HEK293 (cell line): ENCODE measurements around the gene BYSL.

Experiments
- GLI4 ChIP-seq: fragments of 450-650 bp; formaldehyde crosslinking; IDR thresholded peaks from 2 replicates; pipeline ENCODE4 v1.5.1; 2016; ENCODE audit warnings: missing biosample characterization, missing genetic modification characterization
- GLIS2 ChIP-seq: fragments of 450-650 bp; formaldehyde crosslinking; IDR thresholded peaks from 2 replicates; pipeline ENCODE4 v1.5.1; 2016; ENCODE audit warnings: missing biosample characterization, missing genetic modification characterization
- HOXA7 ChIP-seq: sonication (generic); formaldehyde crosslinking; IDR thresholded peaks from 2 replicates; pipeline ENCODE4 v1.8.1; 2022; ENCODE audit warnings: missing genetic modification reagents, borderline replicate concordance
- KLF1 ChIP-seq: fragments of 450-650 bp; formaldehyde crosslinking; IDR thresholded peaks from 2 replicates; pipeline ENCODE4 v1.5.1; 2016; ENCODE audit warnings: missing biosample characterization, missing genetic modification characterization
- KLF7 ChIP-seq: fragments of 450-650 bp; formaldehyde crosslinking; IDR thresholded peaks from 2 replicates; pipeline ENCODE4 v1.5.1; 2016; ENCODE audit warnings: missing biosample characterization, missing genetic modification characterization, borderline replicate concordance
- KLF9 ChIP-seq: fragments of 450-650 bp; formaldehyde crosslinking; IDR thresholded peaks from 2 replicates; pipeline ENCODE4 v1.5.1; 2016; ENCODE audit warnings: missing biosample characterization, missing genetic modification characterization, low read depth
- MZF1 ChIP-seq: fragments of 450-650 bp; formaldehyde crosslinking; IDR thresholded peaks from 2 replicates; pipeline ENCODE4 v1.5.1; 2017; ENCODE audit warnings: missing biosample characterization, missing genetic modification characterization, borderline replicate concordance
- SCRT1 ChIP-seq: fragments of 450-650 bp; formaldehyde crosslinking; IDR thresholded peaks from 2 replicates; pipeline ENCODE4 v1.5.1; 2016; ENCODE audit warnings: missing biosample characterization, missing genetic modification characterization, borderline replicate concordance
- SP2 ChIP-seq: fragments of 450-650 bp; formaldehyde crosslinking; IDR thresholded peaks from 2 replicates; pipeline ENCODE4 v1.5.1; 2016; ENCODE audit warnings: missing biosample characterization, missing genetic modification characterization
- ZBTB48 ChIP-seq: fragments of 450-650 bp; formaldehyde crosslinking; IDR thresholded peaks from 2 replicates; pipeline ENCODE4 v1.5.1; 2016; ENCODE audit warnings: missing biosample characterization, missing genetic modification characterization
- ZNF155 ChIP-seq: fragments of 450-650 bp; formaldehyde crosslinking; IDR thresholded peaks from 2 replicates; pipeline ENCODE4 v1.5.1; 2016; ENCODE audit warnings: missing biosample characterization, missing genetic modification characterization
- ZNF19 ChIP-seq: fragments of 450-650 bp; formaldehyde crosslinking; IDR thresholded peaks from 2 replicates; pipeline ENCODE4; 2016; ENCODE audit warnings: missing biosample characterization, missing genetic modification characterization, low read depth
- ZNF2 ChIP-seq: fragments of 450-650 bp; formaldehyde crosslinking; IDR thresholded peaks from 2 replicates; pipeline ENCODE4 v1.5.1; 2016; ENCODE audit warnings: missing biosample characterization, missing genetic modification characterization
- ZNF404 ChIP-seq: fragments of 450-650 bp; formaldehyde crosslinking; IDR thresholded peaks from 2 replicates; pipeline ENCODE4 v1.5.1; 2017; ENCODE audit warnings: missing biosample characterization, missing genetic modification characterization
- ZNF416 ChIP-seq: fragments of 450-650 bp; formaldehyde crosslinking; IDR thresholded peaks from 2 replicates; pipeline ENCODE4 v1.5.1; 2016; ENCODE audit warnings: missing biosample characterization, missing genetic modification characterization
- ZNF501 ChIP-seq: fragments of 450-650 bp; formaldehyde crosslinking; IDR thresholded peaks from 2 replicates; pipeline ENCODE4 v1.5.1; 2016; ENCODE audit warnings: missing biosample characterization, missing genetic modification characterization
- ZNF510 ChIP-seq: fragments of 450-650 bp; formaldehyde crosslinking; IDR thresholded peaks from 2 replicates; pipeline ENCODE4 v1.5.1; 2018; ENCODE audit warnings: mild to moderate bottlenecking, missing genetic modification characterization, missing biosample characterization; ENCODE audit not compliant: insufficient replicate concordance
- ZNF621 ChIP-seq: fragments of 450-650 bp; formaldehyde crosslinking; IDR thresholded peaks from 2 replicates; pipeline ENCODE4 v1.5.1; 2017; ENCODE audit warnings: missing biosample characterization, missing genetic modification characterization
- ZNF654 ChIP-seq: fragments of 450-650 bp; formaldehyde crosslinking; IDR thresholded peaks from 2 replicates; pipeline ENCODE4 v1.5.1; 2016; ENCODE audit warnings: low read depth, missing biosample characterization, missing genetic modification characterization
- ZNF837 ChIP-seq: fragments of 450-650 bp; formaldehyde crosslinking; IDR thresholded peaks from 2 replicates; pipeline ENCODE4 v1.5.1; 2016; ENCODE audit warnings: missing biosample characterization, missing genetic modification characterization
- ZSCAN16 ChIP-seq: fragments of 450-650 bp; formaldehyde crosslinking; IDR thresholded peaks from 2 replicates; pipeline ENCODE4 v1.5.1; 2016; ENCODE audit warnings: missing biosample characterization, missing genetic modification characterization
- TF ChIP-seq, protein P1 (sequence below): fragments of 450-650 bp; formaldehyde crosslinking; IDR thresholded peaks from 2 replicates; pipeline ENCODE4 v1.5.1; 2016; ENCODE audit warnings: missing biosample characterization, missing genetic modification characterization
- TF ChIP-seq, protein P2 (sequence below): fragments of 450-650 bp; formaldehyde crosslinking; IDR thresholded peaks from 2 replicates; pipeline ENCODE4 v1.5.1; 2016; ENCODE audit warnings: missing biosample characterization, missing genetic modification characterization
- TF ChIP-seq, protein P3 (sequence below): fragments of 450-650 bp; formaldehyde crosslinking; IDR thresholded peaks from 2 replicates; pipeline ENCODE4; 2016; ENCODE audit warnings: missing biosample characterization, missing genetic modification characterization
- TF ChIP-seq, protein P4 (sequence below): fragments of 450-650 bp; formaldehyde crosslinking; IDR thresholded peaks from 2 replicates; pipeline ENCODE4 v1.5.1; 2016; ENCODE audit warnings: missing biosample characterization, missing genetic modification characterization
- TF ChIP-seq, protein P5 (sequence below): fragments of 450-650 bp; formaldehyde crosslinking; IDR thresholded peaks from 2 replicates; pipeline ENCODE4 v1.5.1; 2016; ENCODE audit warnings: missing biosample characterization, missing genetic modification characterization
- TF ChIP-seq, protein P6 (sequence below): fragments of 450-650 bp; formaldehyde crosslinking; IDR thresholded peaks from 2 replicates; pipeline ENCODE4 v1.5.1; 2016; ENCODE audit warnings: missing biosample characterization, missing genetic modification characterization

The BYSL gene

DNA sequence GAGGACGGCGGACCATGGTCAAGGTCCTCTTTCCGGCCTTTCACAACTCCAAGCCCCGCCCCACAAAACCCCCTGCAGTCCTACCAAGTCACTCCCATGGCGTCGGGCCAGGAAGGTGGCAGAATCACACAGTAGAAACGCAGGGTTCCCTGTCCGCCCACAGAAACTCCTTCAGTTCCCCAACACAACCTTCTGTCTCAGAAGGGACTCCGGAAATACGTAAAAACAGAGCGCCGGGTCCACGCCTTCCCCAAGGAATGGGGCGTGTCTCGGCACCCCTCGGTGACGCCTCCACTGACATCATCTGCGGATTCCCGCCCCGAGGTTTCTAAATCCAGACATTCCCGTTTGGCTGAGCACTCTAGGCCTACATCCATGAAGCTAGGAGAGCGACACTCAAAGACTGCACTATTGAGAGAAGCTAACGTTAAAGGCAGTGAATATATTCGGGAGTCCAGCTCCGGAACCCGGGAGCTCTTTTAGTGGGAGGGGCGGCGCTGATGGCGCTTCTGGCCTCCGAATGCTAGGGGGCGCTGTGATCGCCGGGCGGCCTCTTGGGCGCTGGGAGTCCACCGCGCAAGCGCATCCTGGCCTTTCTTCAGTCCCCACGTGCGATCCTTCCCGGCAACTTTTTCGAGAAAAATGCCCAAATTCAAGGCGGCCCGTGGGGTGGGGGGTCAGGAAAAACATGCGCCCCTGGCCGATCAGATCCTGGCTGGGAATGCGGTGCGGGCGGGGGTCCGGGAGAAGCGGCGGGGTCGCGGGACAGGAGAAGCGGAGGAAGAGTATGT is at the start of gene BYSL, which contains the start of gene MED20 (continued):
- TF ChIP-seq, protein P1, sequence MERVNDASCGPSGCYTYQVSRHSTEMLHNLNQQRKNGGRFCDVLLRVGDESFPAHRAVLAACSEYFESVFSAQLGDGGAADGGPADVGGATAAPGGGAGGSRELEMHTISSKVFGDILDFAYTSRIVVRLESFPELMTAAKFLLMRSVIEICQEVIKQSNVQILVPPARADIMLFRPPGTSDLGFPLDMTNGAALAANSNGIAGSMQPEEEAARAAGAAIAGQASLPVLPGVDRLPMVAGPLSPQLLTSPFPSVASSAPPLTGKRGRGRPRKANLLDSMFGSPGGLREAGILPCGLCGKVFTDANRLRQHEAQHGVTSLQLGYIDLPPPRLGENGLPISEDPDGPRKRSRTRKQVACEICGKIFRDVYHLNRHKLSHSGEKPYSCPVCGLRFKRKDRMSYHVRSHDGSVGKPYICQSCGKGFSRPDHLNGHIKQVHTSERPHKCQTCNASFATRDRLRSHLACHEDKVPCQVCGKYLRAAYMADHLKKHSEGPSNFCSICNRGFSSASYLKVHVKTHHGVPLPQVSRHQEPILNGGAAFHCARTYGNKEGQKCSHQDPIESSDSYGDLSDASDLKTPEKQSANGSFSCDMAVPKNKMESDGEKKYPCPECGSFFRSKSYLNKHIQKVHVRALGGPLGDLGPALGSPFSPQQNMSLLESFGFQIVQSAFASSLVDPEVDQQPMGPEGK, result peak; percentile 36; the same call in 1 of the 2 replicates
- TF ChIP-seq GLIS2 (peak; percentile 64), ZNF501 (tag by site-specific recombination) (peak; percentile 89; the same call in 1 of the 2 replicates), ZNF837 (no peak), ZNF19 (tag by site-specific recombination) (no peak), KLF1 (tag by site-specific recombination) (peak; percentile 92), ZNF416 (no peak), KLF9 (tag by site-specific recombination) (peak; percentile 99), ZSCAN16 (tag by site-specific recombination) (no peak), ZNF510 (no peak), ZNF404 (tag by site-specific recombination) (no peak), GLI4 (tag by site-specific recombination) (no peak), SCRT1 (tag by site-specific recombination) (no peak), ZNF155 (tag by site-specific recombination) (no peak), ZNF654 (tag by site-specific recombination) (peak; percentile 35), MZF1 (tag by site-specific recombination) (0 out of 2 replicates have a peak, but pooled peaks have one; percentile 16), ZBTB48 (tag by site-specific recombination) (peak; percentile 76; the same call in 1 of the 2 replicates), HOXA7 (CRISPR knock-in tag) (no peak), KLF7 (tag by site-specific recombination) (peak; percentile 90), ZNF2 (tag by site-specific recombination) (0 out of 2 replicates have a peak, but pooled peaks have one; percentile 55), SP2 (tag by site-specific recombination) (peak; percentile 95), ZNF621 (no peak)
- TF ChIP-seq, protein P2, sequence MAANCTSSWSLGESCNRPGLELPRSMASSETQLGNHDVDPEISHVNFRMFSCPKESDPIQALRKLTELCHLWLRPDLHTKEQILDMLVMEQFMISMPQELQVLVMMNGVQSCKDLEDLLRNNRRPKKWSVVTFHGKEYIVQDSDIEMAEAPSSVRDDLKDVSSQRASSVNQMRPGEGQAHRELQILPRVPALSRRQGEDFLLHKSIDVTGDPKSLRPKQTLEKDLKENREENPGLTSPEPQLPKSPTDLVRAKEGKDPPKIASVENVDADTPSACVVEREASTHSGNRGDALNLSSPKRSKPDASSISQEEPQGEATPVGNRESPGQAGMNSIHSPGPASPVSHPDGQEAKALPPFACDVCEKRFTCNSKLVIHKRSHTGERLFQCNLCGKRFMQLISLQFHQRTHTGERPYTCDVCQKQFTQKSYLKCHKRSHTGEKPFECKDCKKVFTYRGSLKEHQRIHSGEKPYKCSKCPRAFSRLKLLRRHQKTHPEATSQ, result no peak
- TF ChIP-seq, protein P3, sequence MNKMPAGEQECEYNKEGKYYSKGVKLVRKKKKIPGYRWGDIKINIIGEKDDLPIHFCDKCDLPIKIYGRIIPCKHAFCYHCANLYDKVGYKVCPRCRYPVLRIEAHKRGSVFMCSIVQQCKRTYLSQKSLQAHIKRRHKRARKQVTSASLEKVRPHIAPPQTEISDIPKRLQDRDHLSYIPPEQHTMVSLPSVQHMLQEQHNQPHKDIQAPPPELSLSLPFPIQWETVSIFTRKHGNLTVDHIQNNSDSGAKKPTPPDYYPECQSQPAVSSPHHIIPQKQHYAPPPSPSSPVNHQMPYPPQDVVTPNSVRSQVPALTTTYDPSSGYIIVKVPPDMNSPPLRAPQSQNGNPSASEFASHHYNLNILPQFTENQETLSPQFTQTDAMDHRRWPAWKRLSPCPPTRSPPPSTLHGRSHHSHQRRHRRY (tag by site-specific recombination), result no peak
- TF ChIP-seq, protein P4, sequence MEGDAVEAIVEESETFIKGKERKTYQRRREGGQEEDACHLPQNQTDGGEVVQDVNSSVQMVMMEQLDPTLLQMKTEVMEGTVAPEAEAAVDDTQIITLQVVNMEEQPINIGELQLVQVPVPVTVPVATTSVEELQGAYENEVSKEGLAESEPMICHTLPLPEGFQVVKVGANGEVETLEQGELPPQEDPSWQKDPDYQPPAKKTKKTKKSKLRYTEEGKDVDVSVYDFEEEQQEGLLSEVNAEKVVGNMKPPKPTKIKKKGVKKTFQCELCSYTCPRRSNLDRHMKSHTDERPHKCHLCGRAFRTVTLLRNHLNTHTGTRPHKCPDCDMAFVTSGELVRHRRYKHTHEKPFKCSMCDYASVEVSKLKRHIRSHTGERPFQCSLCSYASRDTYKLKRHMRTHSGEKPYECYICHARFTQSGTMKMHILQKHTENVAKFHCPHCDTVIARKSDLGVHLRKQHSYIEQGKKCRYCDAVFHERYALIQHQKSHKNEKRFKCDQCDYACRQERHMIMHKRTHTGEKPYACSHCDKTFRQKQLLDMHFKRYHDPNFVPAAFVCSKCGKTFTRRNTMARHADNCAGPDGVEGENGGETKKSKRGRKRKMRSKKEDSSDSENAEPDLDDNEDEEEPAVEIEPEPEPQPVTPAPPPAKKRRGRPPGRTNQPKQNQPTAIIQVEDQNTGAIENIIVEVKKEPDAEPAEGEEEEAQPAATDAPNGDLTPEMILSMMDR, result peak; percentile 97
- TF ChIP-seq, protein P5, sequence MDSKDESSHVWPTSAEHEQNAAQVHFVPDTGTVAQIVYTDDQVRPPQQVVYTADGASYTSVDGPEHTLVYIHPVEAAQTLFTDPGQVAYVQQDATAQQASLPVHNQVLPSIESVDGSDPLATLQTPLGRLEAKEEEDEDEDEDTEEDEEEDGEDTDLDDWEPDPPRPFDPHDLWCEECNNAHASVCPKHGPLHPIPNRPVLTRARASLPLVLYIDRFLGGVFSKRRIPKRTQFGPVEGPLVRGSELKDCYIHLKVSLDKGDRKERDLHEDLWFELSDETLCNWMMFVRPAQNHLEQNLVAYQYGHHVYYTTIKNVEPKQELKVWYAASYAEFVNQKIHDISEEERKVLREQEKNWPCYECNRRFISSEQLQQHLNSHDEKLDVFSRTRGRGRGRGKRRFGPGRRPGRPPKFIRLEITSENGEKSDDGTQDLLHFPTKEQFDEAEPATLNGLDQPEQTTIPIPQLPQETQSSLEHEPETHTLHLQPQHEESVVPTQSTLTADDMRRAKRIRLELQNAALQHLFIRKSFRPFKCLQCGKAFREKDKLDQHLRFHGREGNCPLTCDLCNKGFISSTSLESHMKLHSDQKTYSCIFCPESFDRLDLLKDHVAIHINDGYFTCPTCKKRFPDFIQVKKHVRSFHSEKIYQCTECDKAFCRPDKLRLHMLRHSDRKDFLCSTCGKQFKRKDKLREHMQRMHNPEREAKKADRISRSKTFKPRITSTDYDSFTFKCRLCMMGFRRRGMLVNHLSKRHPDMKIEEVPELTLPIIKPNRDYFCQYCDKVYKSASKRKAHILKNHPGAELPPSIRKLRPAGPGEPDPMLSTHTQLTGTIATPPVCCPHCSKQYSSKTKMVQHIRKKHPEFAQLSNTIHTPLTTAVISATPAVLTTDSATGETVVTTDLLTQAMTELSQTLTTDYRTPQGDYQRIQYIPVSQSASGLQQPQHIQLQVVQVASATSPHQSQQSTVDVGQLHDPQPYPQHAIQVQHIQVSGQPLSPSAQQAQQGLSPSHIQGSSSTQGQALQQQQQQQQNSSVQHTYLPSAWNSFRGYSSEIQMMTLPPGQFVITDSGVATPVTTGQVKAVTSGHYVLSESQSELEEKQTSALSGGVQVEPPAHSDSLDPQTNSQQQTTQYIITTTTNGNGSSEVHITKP (tag by site-specific recombination), result peak; percentile 82
- TF ChIP-seq, protein P6, sequence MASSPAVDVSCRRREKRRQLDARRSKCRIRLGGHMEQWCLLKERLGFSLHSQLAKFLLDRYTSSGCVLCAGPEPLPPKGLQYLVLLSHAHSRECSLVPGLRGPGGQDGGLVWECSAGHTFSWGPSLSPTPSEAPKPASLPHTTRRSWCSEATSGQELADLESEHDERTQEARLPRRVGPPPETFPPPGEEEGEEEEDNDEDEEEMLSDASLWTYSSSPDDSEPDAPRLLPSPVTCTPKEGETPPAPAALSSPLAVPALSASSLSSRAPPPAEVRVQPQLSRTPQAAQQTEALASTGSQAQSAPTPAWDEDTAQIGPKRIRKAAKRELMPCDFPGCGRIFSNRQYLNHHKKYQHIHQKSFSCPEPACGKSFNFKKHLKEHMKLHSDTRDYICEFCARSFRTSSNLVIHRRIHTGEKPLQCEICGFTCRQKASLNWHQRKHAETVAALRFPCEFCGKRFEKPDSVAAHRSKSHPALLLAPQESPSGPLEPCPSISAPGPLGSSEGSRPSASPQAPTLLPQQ (tag by site-specific recombination), result peak; percentile 75
